LNCAP (cell line): ENCODE measurements around the gene ITSN2.

Experiments
- CTCF ChIP-seq: fragments of 450-650 bp; IDR thresholded peaks from 2 replicates; pipeline ENCODE4 v1.5.1; 2017; ENCODE audit warnings: mild to moderate bottlenecking

The ITSN2 gene

GRCh38 chr2:24351627-24351938 is 8.8 kb downstream of the ITSN2 start:
- TF ChIP-seq CTCF, result no peak

GRCh38 chr2:24350826-24351626 is 9.3 kb downstream of the ITSN2 start:
- TF ChIP-seq CTCF, result no peak

- TF ChIP-seq CTCF, result no peak
These were observed 11.2 kb downstream of the ITSN2 start for GRCh38 chr2:24349097-24349496.

- TF ChIP-seq CTCF, result no peak
These were observed 14.4 kb downstream of the ITSN2 start for GRCh38 chr2:24345937-24346336.

- TF ChIP-seq CTCF, result no peak
These were observed 17.0 kb downstream of the ITSN2 start for GRCh38 chr2:24343225-24343882.

GRCh38 chr2:24342110-24342910 is 18.0 kb downstream of the ITSN2 start:
- no peak for TF ChIP-seq CTCF

GRCh38 chr2:24339856-24340262 is 20.5 kb downstream of the ITSN2 start:
- no peak for TF ChIP-seq CTCF
